ENCODE data around the gene AHCYL2.
"Not testable (repeated sequence)": the region's sequence is repeated elsewhere in the genome, so short reads cannot be mapped to it uniquely, and the experiment has no call there.

The AHCYL2 gene

GRCh38 chr7:129394101-129394500, 169.3 kb downstream of the AHCYL2 start:
- no peak for DNase-seq
- intact Hi-C loops (cut with DNase I) = no loop called here

- DNase-seq = no peak
- intact Hi-C loops (cut with DNase I) = no loop called here
Measured at GRCh38 chr7:129394982-129395914, 170.4 kb downstream of the AHCYL2 start.

GRCh38 chr7:129401228-129401966, 176.6 kb downstream of the AHCYL2 start:
- no peak for DNase-seq

GRCh38 chr7:129401967-129402860, 177.4 kb downstream of the AHCYL2 start:
- intact Hi-C loops (cut with DNase I) = no loop called here
- DNase-seq = no peak

More at GRCh38 chr7:129401228-129401966, 176.6 kb downstream of the AHCYL2 start:
- intact Hi-C loops (cut with DNase I) = no loop called here

GRCh38 chr7:129405527-129405926, 180.7 kb downstream of the AHCYL2 start:
- DNase-seq = no peak
- intact Hi-C loops (cut with DNase I) = no loop called here

- DNase-seq; intact Hi-C loops (cut with DNase I): not testable (repeated sequence)
Measured at GRCh38 chr7:129410238-129410637, 185.4 kb downstream of the AHCYL2 start.

GRCh38 chr7:129412501-129412900, 187.7 kb downstream of the AHCYL2 start:
- DNase-seq = no peak
- intact Hi-C loops (cut with DNase I) = no loop called here

GRCh38 chr7:129417073-129417472, 192.2 kb downstream of the AHCYL2 start:
- no peak for DNase-seq
- intact Hi-C loops (cut with DNase I) = no loop called here

- DNase-seq = no peak
- intact Hi-C loops (cut with DNase I) = no loop called here
Measured at GRCh38 chr7:129421717-129422250, 197.0 kb downstream of the AHCYL2 start.

GRCh38 chr7:129422727-129423126, 197.9 kb downstream of the AHCYL2 start:
- no peak for DNase-seq
- intact Hi-C loops (cut with DNase I) = no loop called here

- intact Hi-C loops (cut with DNase I) = no loop called here
- DNase-seq = no peak
Measured at GRCh38 chr7:129423700-129424410, 199.0 kb downstream of the AHCYL2 start.

- intact Hi-C loops (cut with DNase I) = no loop called here
- DNase-seq = no peak
Measured at GRCh38 chr7:129426482-129426881, 201.7 kb downstream of the AHCYL2 start.

GRCh38 chr7:129427526-129428045, 202.8 kb downstream of the AHCYL2 start:
- intact Hi-C loops (cut with DNase I) = no loop called here
- DNase-seq = no peak

- DNase-seq = no peak
- intact Hi-C loops (cut with DNase I) = loop anchor here (5.0 kb wide), 1 partner anchor 65 kb away; no protein-coding TSS in a partner anchor
Measured at GRCh38 chr7:129431911-129432643, 207.2 kb downstream of the AHCYL2 start.

GRCh38 chr7:129433847-129434674, 209.2 kb downstream of the AHCYL2 start, which contains the start of gene STRIP2:
Gene STRIP2 (plus strand): TSS chr7:129434432. CDS start chr7:129434473, 41 bp downstream.
- DNase-seq = peak; percentile 89 to 99 (median 94)
- intact Hi-C loops (cut with DNase I) = loop anchor here (5.0 kb wide), 1 partner anchor 67 kb away; no protein-coding TSS in a partner anchor

GRCh38 chr7:129434675-129435318, 210.0 kb downstream of the AHCYL2 start:
- intact Hi-C loops (cut with DNase I) = loop anchor here (5.0 kb wide), 1 partner anchor 67 kb away; no protein-coding TSS in a partner anchor
- DNase-seq = peak in 7 of 10 donors; percentile 9 to 86 (median 17)

GRCh38 chr7:129435414-129435829, 210.6 kb downstream of the AHCYL2 start:
- no peak for DNase-seq
- intact Hi-C loops (cut with DNase I) = no loop called here

All from posterior cingulate gyrus (tissue), 11 donors.